ENCODE results near the gene VTI1B.
"Not testable (repeated sequence)": the region's sequence is repeated elsewhere in the genome, so short reads cannot be mapped to it uniquely, and the experiment has no call there.

Gene VTI1B

GRCh38 chr14:67619446-67620216, 54.8 kb downstream of the VTI1B start, which contains the start of gene ARG2:
Gene ARG2, plus strand, starts transcription at chr14:67619920. Its CDS starts 58 bp downstream, at chr14:67619978.
- no peaks in the 10 kb centered on the region for H3K9me3 ChIP-seq (ENCODE audit: control insufficient read depth in 2 of 2, low read length in 2 of 2)
- no peaks in the 10 kb centered on the region for H3K27me3 ChIP-seq (ENCODE audit: control insufficient read depth in 2 of 2, insufficient read depth in 2 of 2, low read length in 2 of 2)
- H3K4me3 ChIP-seq (ENCODE audit: low read length in 2 of 2): peak within 1 kb of the TSS; percentile 79 to 81
- peak within 1 kb of the TSS; percentile 80 to 88 for H3K27ac ChIP-seq (ENCODE audit: low read depth in 2 of 2, low read length in 2 of 2)
- peaks cover 8 to 11% of the 10 kb centered on the region in 2 donors for H3K4me1 ChIP-seq (ENCODE audit: control insufficient read depth in 2 of 2, insufficient read depth in 2 of 2, low read length in 2 of 2)
- peak within 1 kb of the TSS; percentile 77 to 84 for H3K9ac ChIP-seq (ENCODE audit: low read depth in 1 of 2, low read length in 2 of 2)
- no peaks in the 10 kb centered on the region for H3K36me3 ChIP-seq (ENCODE audit: control insufficient read depth in 2 of 2, insufficient read depth in 2 of 2, low read length in 2 of 2)

DNA sequence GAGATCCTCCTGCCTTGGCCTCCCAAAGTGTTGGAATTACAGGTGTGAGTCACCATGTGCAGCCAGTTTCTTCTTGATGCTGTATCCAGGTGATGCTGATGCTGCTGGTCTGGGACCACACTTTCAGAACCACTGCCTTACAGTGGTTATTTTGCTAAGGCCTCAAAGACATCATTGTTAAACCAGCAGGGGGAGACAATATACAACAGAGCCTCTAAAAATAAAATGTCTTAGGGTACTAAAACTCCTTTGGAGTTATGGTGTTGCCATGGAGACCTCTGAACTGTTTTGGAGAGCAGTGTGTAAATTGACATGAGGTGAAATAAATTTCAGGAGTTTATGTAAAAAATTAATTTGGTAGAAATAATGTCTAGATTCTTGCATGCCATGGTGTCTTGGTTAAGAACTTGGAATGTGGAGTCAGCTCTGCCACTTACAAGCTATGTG, 55.8 kb downstream of the VTI1B start:
- no peak overlapping the region for H3K4me3 ChIP-seq (ENCODE audit: low read length in 2 of 2)
- H3K27me3 ChIP-seq (ENCODE audit: control insufficient read depth in 2 of 2, insufficient read depth in 2 of 2, low read length in 2 of 2): no peaks in the 10 kb centered on the region
- peaks cover 8 to 11% of the 10 kb centered on the region in 2 donors for H3K4me1 ChIP-seq (ENCODE audit: control insufficient read depth in 2 of 2, insufficient read depth in 2 of 2, low read length in 2 of 2)
- H3K36me3 ChIP-seq (ENCODE audit: control insufficient read depth in 2 of 2, insufficient read depth in 2 of 2, low read length in 2 of 2): no peaks in the 10 kb centered on the region
- H3K9ac ChIP-seq (ENCODE audit: low read depth in 1 of 2, low read length in 2 of 2): peak overlapping the region in 1 of 2 donors; percentile 84
- no peaks in the 10 kb centered on the region for H3K9me3 ChIP-seq (ENCODE audit: control insufficient read depth in 2 of 2, low read length in 2 of 2)
- no peak overlapping the region for H3K27ac ChIP-seq (ENCODE audit: low read depth in 2 of 2, low read length in 2 of 2)

- Histone ChIP-seq H3K4me3 (ENCODE audit: low read length in 2 of 2) (no peak overlapping the region), H3K4me1 (ENCODE audit: control insufficient read depth in 2 of 2, insufficient read depth in 2 of 2, low read length in 2 of 2) (no peaks in the 10 kb centered on the region), H3K27me3 (ENCODE audit: control insufficient read depth in 2 of 2, insufficient read depth in 2 of 2, low read length in 2 of 2) (peaks cover 0 to 2% of the 10 kb centered on the region in 2 donors), H3K9ac (ENCODE audit: low read depth in 1 of 2, low read length in 2 of 2) (no peak overlapping the region), H3K36me3 (ENCODE audit: control insufficient read depth in 2 of 2, insufficient read depth in 2 of 2, low read length in 2 of 2) (no peaks in the 10 kb centered on the region), H3K27ac (ENCODE audit: low read depth in 2 of 2, low read length in 2 of 2) (no peak overlapping the region), H3K9me3 (ENCODE audit: control insufficient read depth in 2 of 2, low read length in 2 of 2) (no peaks in the 10 kb centered on the region)
Measured at GRCh38 chr14:67610491-67610890, 63.9 kb downstream of the VTI1B start.

DNA sequence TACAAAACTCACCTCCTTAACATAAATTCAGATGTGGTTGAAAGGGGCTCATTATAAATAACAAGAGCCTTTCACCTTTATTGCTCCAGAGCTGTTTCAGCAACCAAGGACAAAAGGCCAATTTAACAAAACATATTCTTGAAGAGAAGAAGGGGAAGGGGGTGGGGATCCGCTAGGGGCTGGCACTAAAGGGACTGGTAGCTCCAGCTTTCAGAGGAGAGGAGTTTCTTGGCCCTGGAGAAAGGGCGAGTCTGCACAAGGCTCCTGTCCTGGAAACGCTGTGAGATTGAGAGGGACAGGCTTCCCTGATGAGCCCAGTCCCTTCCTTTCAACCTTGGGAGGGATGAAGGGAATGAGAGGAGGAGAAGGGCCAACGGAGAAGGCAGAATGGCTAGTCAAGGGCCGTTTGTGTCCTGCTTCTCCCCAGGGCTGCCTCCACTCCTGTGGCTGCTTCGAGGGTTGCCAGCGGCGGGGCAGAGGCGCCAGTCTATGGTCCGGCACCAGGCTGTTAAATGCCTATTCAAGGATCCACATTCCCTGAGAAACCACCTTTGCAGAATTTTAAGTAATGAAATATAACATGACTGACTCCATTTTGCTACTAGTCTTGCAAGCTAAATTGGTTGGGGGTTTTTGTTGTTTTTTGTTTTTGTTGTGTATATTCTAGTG, 64.7 kb downstream of the VTI1B start:
- Histone ChIP-seq H3K27me3 (ENCODE audit: control insufficient read depth in 2 of 2, insufficient read depth in 2 of 2, low read length in 2 of 2) (peaks cover 0 to 2% of the 10 kb centered on the region in 2 donors), H3K27ac (ENCODE audit: low read depth in 2 of 2, low read length in 2 of 2) (no peak overlapping the region), H3K4me3 (ENCODE audit: low read length in 2 of 2) (no peak overlapping the region), H3K9ac (ENCODE audit: low read depth in 1 of 2, low read length in 2 of 2) (no peak overlapping the region), H3K9me3 (ENCODE audit: control insufficient read depth in 2 of 2, low read length in 2 of 2) (no peaks in the 10 kb centered on the region), H3K4me1 (ENCODE audit: control insufficient read depth in 2 of 2, insufficient read depth in 2 of 2, low read length in 2 of 2) (no peaks in the 10 kb centered on the region), H3K36me3 (ENCODE audit: control insufficient read depth in 2 of 2, insufficient read depth in 2 of 2, low read length in 2 of 2) (no peaks in the 10 kb centered on the region)

DNA sequence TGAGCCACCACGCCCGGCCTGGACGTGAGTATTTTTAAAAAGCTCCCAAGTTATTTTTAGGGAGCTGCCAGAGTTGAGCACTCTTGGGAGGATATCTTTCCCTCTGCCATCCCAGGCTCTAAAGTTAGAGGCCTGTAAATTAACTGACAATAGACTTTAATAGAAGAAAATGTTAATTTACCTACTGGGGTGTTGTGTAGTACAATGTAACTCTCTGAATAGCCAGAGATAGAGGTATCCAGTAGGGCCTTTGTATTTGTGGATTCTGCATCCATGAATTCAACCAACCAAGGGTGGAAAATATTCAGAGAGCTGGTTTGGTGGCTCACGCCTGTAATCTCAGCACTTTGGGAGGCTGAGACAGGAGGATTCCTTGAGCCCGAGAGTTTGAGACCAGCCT, 66.8 kb downstream of the VTI1B start:
- Histone ChIP-seq H3K9ac (ENCODE audit: low read depth in 1 of 2, low read length in 2 of 2) (no peak overlapping the region), H3K9me3 (ENCODE audit: control insufficient read depth in 2 of 2, low read length in 2 of 2) (no peaks in the 10 kb centered on the region), H3K36me3 (ENCODE audit: control insufficient read depth in 2 of 2, insufficient read depth in 2 of 2, low read length in 2 of 2) (no peaks in the 10 kb centered on the region), H3K27me3 (ENCODE audit: control insufficient read depth in 2 of 2, insufficient read depth in 2 of 2, low read length in 2 of 2) (peaks cover 0 to 2% of the 10 kb centered on the region in 2 donors), H3K4me1 (ENCODE audit: control insufficient read depth in 2 of 2, insufficient read depth in 2 of 2, low read length in 2 of 2) (no peaks in the 10 kb centered on the region), H3K4me3 (ENCODE audit: low read length in 2 of 2) (no peak overlapping the region), H3K27ac (ENCODE audit: low read depth in 2 of 2, low read length in 2 of 2) (no peak overlapping the region)

- Histone ChIP-seq H3K27ac (ENCODE audit: low read depth in 2 of 2, low read length in 2 of 2) (no peak overlapping the region), H3K36me3 (ENCODE audit: control insufficient read depth in 2 of 2, insufficient read depth in 2 of 2, low read length in 2 of 2) (no peaks in the 10 kb centered on the region), H3K9me3 (ENCODE audit: control insufficient read depth in 2 of 2, low read length in 2 of 2) (no peaks in the 10 kb centered on the region)
Measured at GRCh38 chr14:67602995-67603545, 71.4 kb downstream of the VTI1B start.

DNA sequence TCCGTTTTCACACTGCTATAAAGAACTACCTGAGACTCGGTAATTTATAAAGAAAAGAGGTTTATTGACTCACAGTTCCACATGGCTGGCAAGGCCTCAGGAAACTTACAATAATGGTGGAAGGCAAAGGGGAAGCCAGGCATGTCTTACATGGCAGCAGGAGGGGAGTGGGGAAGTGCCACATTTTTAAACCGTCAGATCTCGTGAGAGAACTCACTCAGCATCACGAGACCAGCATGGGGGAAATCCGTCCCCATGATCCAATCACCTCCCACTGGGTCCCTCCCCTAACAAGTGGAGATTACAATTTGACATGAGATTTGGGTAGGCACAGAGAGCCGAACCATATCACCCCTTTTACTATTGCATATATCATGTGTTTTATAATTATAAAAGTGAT, 72.4 kb downstream of the VTI1B start:
- Histone ChIP-seq H3K9me3 (ENCODE audit: control insufficient read depth in 2 of 2, low read length in 2 of 2) (no peaks in the 10 kb centered on the region), H3K4me3 (ENCODE audit: low read length in 2 of 2) (no peak overlapping the region), H3K36me3 (ENCODE audit: control insufficient read depth in 2 of 2, insufficient read depth in 2 of 2, low read length in 2 of 2) (no peaks in the 10 kb centered on the region), H3K27ac (ENCODE audit: low read depth in 2 of 2, low read length in 2 of 2) (no peak overlapping the region), H3K4me1 (ENCODE audit: control insufficient read depth in 2 of 2, insufficient read depth in 2 of 2, low read length in 2 of 2) (no peaks in the 10 kb centered on the region), H3K27me3 (ENCODE audit: control insufficient read depth in 2 of 2, insufficient read depth in 2 of 2, low read length in 2 of 2) (no peaks in the 10 kb centered on the region), H3K9ac (ENCODE audit: low read depth in 1 of 2, low read length in 2 of 2) (no peak overlapping the region)

More at GRCh38 chr14:67602995-67603545, 71.4 kb downstream of the VTI1B start:
- no peaks in the 10 kb centered on the region for H3K4me1 ChIP-seq (ENCODE audit: control insufficient read depth in 2 of 2, insufficient read depth in 2 of 2, low read length in 2 of 2)
- no peaks in the 10 kb centered on the region for H3K27me3 ChIP-seq (ENCODE audit: control insufficient read depth in 2 of 2, insufficient read depth in 2 of 2, low read length in 2 of 2)
- H3K9ac ChIP-seq (ENCODE audit: low read depth in 1 of 2, low read length in 2 of 2): no peak overlapping the region
- no peak overlapping the region for H3K4me3 ChIP-seq (ENCODE audit: low read length in 2 of 2)

GRCh38 chr14:67600562-67600974, 73.9 kb downstream of the VTI1B start:
- peak overlapping the region in 1 of 2 donors; percentile 83 for H3K9ac ChIP-seq (ENCODE audit: low read depth in 1 of 2, low read length in 2 of 2)
- peak overlapping the region; percentile 80 to 83 for H3K4me3 ChIP-seq (ENCODE audit: low read length in 2 of 2)
- H3K27ac ChIP-seq (ENCODE audit: low read depth in 2 of 2, low read length in 2 of 2): peak overlapping the region; percentile 85
- not testable (repeated sequence) for H3K27me3 ChIP-seq (ENCODE audit: control insufficient read depth in 2 of 2, insufficient read depth in 2 of 2, low read length in 2 of 2); H3K4me1 ChIP-seq (ENCODE audit: control insufficient read depth in 2 of 2, insufficient read depth in 2 of 2, low read length in 2 of 2); H3K9me3 ChIP-seq (ENCODE audit: control insufficient read depth in 2 of 2, low read length in 2 of 2); H3K36me3 ChIP-seq (ENCODE audit: control insufficient read depth in 2 of 2, insufficient read depth in 2 of 2, low read length in 2 of 2)

- Histone ChIP-seq H3K27ac (ENCODE audit: low read depth in 2 of 2, low read length in 2 of 2) (peak within 1 kb of the TSS; percentile 85), H3K4me1 (ENCODE audit: control insufficient read depth in 2 of 2, insufficient read depth in 2 of 2, low read length in 2 of 2) (no peaks in the 10 kb centered on the region), H3K4me3 (ENCODE audit: low read length in 2 of 2) (peak within 1 kb of the TSS; percentile 80 to 83), H3K36me3 (ENCODE audit: control insufficient read depth in 2 of 2, insufficient read depth in 2 of 2, low read length in 2 of 2) (no peaks in the 10 kb centered on the region), H3K9me3 (ENCODE audit: control insufficient read depth in 2 of 2, low read length in 2 of 2) (no peaks in the 10 kb centered on the region), H3K9ac (ENCODE audit: low read depth in 1 of 2, low read length in 2 of 2) (peak within 1 kb of the TSS; percentile 73 to 83), H3K27me3 (ENCODE audit: control insufficient read depth in 2 of 2, insufficient read depth in 2 of 2, low read length in 2 of 2) (no peaks in the 10 kb centered on the region)
Measured at GRCh38 chr14:67599698-67600561, 74.5 kb downstream of the VTI1B start, which contains the start of gene PIGH. Gene PIGH, minus strand, starts transcription at chr14:67600268. Its CDS starts 65 bp downstream, at chr14:67600203.

Data from mucosa of rectum (tissue), 2 donors.